Measurements from ENCODE around the gene SGPP1.
"Not testable (repeated sequence)": the region's sequence is repeated elsewhere in the genome, so short reads cannot be mapped to it uniquely, and the experiment has no call there.

The SGPP1 gene, protein sequence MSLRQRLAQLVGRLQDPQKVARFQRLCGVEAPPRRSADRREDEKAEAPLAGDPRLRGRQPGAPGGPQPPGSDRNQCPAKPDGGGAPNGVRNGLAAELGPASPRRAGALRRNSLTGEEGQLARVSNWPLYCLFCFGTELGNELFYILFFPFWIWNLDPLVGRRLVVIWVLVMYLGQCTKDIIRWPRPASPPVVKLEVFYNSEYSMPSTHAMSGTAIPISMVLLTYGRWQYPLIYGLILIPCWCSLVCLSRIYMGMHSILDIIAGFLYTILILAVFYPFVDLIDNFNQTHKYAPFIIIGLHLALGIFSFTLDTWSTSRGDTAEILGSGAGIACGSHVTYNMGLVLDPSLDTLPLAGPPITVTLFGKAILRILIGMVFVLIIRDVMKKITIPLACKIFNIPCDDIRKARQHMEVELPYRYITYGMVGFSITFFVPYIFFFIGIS

DNA sequence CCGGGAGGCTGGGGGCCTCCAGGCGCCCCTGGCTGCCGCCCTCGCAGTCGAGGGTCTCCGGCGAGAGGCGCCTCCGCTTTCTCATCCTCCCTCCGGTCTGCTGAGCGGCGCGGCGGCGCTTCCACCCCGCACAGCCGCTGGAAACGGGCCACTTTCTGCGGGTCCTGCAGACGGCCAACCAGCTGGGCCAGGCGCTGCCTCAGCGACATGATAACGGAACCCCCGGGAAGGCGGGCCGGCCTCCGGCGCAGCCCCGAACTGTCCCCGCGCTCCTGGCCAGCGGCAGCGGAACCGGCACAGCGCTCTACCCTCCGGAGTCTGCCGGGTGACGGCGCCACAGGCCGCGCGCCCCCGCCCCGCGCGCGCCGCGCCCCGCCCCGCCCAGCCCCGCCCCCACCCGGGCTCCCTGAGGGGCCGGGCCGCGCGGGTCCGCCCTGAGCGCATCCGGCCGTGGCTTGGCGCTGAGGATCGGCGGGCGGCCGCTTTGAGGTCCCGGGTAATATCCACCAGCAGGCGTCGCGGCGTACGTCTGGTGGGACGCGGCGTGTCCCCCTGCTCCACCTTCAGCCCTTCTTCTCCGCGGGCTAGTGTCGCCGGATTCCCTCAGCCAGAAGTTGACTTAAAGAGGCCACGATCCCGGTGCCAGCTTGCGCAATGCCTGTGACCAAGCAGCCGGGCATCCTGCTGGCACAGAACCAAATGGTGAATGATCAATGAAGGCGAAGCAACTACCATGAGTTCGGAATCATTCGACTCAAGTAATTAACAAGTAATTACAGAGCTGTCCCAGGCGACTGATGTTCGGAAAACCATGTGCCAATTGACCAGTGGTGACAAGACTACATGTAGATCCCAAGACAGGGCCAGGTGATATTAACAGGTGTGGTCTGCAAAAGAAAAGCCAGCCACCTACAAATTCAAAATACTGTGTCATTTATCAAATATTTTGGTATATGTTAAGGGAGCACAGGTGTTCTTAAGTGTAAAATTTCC lies at the start of gene SGPP1:
Gene SGPP1, minus strand, starts transcription at position 330 of the 993 bp plus-strand sequence. Its CDS starts 121 bp downstream, at position 209.
- peak; percentile 67 for DNase-seq (ENCODE audit: low read depth)

DNA sequence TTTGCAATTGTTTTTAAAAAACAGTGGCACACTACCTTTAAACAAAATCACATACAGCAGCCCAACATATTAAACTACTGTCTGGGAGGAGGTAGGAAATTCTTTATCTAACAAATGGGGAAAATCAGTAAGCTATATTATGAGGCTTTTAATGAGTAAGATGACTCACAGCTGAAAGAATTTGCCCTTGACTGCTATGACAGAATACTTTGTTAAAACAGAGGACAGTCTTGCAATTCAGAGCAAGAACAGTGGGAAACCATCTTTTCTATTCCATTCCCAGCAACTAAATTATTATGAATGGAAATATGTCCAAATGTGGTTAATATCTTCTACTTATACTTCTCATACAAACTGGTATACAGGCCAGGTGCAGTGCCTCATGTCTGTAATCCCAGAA lies 49.2 kb upstream of the SGPP1 start:
- no peak for DNase-seq (ENCODE audit: low read depth)

DNA sequence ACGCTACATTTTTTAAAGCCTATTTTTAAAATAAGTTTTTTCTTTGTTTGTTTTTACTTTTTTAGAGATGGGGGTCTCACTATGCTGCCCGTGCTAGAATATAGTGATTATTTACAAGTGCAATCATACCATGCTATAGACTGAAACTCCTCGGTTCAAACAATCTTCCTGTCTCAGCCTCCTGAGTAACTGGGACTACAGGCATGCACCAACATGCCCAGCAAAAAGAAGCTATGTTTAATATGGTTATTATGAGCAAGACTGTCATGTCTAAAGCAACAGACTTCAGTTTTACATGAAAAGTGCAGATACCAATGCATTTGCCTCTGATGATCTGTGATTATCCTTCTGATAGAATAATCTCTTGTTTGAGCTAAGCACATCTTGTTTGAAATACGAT lies 45.6 kb upstream of the SGPP1 start:
- no peak for DNase-seq (ENCODE audit: low read depth)

DNA sequence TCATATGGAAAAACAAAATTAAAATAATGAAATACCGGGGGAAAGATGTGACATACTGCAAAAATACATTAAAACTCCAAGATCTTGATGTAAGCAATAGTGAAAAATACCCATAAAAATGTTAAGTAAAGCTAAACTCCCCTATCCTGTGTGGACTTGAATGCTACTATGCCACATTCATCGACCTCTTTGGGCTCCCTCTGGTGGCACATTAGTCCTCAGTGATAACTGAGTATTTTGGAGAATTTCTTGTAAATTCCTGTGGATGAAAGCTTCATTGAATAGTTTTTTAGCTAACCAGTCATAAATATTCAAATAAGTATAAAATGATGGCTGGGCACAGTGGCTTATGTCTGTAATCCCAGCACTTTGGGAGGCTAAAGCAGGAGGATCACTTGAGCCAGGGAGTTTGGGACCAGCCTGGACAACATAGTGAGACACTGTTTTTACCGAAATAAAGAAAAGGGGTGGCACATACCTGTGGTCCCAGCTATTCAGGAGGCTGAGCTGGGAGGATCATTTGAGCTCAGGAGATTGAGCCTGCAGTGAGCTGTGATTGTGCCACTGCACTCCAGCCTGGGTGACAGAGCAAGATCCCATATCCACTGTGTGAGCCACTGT lies 42.4 kb upstream of the SGPP1 start:
- peak; percentile 7 for DNase-seq (ENCODE audit: low read depth)

DNA sequence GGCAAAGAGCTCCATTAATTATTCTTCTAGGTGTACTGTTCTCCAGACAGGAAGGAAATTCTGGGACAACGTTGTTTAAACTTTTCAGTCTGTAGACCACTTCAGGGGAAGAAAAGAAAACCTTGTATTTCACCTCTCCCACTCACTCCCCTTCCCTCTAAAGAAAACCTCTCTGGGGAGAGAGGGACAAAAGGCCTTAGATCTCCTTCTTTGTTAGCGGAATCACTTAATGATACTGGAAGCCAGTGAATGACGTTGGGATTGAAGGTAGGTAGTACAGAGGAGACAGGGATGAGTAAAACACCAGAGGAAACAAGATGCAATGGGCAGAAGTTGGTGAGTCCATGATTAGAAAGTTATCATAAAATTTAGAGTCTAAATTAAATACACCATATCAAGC lies 38.7 kb upstream of the SGPP1 start:
- DNase-seq (ENCODE audit: low read depth): no peak

DNA sequence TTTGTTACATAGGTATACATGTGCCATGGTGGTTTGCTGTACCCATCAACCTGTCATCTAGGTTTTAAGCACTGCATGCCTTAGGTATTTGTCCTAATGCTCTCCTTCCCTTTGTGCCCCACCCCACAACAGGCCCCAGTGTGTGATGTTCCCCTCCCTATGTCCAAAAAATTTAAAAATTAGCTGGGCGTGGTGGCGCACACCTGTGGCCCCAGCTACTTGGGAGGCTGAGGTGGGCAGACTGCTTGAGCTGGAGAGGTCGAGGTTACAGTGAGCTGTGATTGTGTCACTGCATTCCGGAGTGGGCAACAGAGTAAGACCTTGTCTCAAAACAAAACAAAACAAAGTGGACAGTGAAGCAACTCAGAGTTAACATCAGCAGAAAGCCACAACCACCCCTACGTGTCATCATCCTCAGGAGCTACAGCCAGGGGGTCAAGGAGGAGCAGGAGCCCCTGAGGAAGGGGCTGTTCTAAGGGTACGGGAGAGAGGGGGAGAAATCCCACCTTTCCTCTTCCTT lies 36.8 kb upstream of the SGPP1 start:
- DNase-seq (ENCODE audit: low read depth): no peak

DNA sequence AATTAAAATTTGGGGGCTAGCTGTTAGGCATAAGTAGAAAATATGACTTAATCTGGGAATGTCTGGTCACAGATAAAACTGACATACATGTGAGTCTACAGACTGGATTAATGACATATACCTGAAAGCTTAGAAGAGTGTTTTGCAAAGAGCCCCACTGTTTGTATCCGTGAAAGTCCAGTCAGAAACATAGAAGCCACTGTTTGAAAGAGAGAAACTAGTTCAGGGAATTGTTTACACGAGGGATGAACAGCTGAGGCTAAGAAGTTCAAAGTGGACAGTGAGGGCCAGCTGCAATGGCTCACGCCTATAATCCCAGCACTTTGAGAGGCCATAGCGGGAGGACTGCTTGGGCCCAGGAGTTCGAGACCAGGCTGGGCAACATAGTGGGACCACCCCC lies 36.2 kb upstream of the SGPP1 start:
- no peak for DNase-seq (ENCODE audit: low read depth)

DNA sequence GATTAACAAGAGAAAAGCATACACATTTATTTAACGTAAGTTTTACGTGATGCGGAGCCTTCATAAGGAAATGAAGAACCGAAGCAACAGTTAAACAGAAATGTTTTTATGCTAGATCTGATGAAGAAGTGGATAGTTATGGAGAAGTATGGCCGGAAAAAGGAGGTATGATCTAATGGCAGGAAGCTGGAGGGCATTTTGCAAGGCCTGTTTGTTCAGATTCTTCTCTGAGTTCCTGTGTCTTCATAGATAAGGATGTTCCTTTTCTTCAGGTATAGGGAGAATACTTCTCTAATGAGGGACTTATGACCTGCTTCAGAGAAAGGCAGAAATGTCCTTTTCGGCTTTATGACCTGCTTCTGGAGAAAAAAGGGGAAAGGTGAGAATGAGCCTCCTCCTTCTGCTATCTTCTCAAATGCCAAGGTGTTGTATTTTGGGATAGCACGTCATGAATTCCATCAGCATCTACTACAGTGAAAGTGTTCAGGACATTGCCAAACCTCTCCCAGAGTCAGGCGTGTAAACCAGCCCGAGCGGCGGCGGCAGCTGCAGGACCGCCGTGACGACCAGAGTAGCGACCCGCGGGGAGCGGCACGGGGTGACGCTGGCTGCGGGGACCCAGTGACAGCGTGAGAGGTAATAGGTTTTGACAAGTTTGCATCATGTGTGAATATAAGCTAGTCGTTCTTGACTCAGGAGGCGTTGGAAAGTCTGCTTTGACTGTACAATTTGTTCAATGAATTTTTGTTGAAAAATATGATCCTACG lies 33.7 kb upstream of the SGPP1 start:
- DNase-seq (ENCODE audit: low read depth): no peak

DNA sequence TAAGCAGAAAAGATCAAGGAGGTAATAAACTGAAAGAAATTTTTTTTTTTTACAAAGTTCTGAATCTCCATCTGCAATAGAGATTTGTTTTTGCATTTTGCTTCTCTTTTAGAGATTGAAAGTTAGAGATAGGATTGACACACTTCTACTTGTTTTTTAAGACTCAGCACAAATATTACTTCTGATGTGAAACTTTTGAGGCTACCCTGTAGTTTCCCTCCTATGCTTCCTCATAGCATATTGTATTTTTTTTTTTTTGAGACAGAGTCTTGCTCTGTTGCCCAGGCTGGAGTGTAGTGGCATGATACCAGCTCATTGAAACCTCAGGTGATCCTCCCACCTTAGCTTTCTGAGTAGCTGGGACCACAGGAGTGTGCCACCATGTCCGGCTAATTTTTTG lies 32.1 kb upstream of the SGPP1 start:
- no peak for DNase-seq (ENCODE audit: low read depth)

DNA sequence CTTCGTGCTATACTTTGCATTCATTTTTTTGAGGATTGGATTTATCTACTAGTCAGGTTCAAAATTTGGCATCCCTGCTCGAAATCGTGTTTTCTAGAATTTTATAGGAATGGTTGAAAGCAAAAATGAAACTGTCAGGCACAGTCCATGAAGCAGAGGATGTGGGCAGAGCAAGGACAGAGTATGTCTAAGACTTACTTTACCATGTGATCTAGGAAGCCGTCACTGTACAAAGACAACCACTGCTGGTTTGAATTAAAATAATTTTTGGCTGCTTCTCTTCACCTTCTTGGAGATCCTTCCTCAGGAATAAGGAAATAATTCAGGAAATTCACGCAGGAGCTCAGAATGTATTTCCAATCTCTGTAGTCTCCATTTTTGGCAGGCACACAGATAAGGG lies 31.6 kb upstream of the SGPP1 start:
- DNase-seq (ENCODE audit: low read depth): no peak

DNA sequence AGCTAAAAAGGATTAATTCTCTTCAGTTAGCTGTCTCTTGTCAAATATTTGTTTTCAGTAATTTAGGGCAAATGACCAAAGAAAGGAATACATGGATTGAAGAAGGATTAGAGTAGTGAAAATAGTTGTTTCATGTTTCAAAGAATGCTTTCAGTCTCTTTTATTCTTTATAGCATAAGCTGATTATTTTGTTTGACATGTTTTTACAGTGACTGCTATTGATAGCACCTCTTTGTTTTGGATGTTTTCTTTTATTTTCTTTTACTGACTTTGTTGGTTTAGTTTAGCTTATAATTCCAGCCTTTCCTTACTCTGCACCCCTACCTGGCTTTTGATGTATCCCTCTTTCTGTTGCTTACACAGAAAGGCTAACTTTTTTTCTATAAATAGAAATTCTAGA lies 29.3 kb upstream of the SGPP1 start:
- no peak for DNase-seq (ENCODE audit: low read depth)

DNA sequence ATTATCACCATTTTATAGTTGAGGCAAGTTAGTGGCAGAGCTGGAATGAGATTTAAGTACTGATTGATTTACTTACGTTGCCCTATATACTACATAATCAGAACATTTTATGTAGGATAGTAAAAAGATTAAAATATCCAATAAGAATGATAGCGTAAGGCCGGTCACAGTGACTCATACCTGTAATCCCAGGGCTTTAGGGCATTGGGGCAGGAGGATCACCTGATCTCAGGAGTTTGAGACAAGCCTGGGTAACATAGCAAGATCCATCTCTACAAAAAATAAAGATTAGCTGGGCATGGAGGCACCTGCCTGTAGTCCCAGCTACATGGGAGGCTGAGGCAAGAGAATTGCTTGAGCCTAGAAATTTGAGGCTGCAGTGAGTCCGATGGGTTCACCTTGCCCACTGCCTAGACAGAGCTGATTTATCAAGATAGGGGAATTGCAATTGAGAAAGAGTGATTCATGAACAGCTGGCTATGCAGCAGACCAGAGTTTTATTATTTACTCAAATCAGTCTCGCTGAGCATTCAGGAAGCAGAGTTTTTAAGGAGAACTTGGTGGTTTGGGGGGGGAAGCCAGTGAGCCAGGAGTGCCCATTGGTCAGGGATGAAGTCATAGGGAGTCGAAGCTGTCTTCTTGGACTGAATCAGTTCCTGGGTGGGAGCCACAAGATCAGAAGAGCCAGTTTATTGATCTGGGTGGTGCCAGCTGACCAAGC lies 24.7 kb upstream of the SGPP1 start:
- DNase-seq (ENCODE audit: low read depth): no peak

DNA sequence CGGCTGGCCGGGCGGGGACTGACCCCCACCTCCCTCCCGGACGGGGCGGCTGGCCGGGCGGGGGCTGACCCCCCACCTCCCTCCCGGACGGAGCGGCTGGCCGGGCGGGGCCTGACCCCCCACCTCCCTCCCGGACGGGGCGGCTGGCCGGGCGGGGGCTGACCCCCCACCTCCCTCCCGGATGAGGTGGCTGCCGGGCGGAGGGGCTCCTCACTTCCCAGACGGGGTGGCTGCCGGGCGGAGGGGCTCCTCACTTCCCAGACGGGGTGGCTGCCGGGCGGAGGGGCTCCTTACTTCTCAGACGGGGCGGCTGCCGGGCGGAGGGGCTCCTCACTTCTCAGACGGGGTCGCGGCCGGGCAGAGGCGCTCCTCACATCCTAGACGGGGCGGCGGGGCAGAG lies 23.2 kb upstream of the SGPP1 start:
- DNase-seq (ENCODE audit: low read depth): not testable (repeated sequence)

DNA sequence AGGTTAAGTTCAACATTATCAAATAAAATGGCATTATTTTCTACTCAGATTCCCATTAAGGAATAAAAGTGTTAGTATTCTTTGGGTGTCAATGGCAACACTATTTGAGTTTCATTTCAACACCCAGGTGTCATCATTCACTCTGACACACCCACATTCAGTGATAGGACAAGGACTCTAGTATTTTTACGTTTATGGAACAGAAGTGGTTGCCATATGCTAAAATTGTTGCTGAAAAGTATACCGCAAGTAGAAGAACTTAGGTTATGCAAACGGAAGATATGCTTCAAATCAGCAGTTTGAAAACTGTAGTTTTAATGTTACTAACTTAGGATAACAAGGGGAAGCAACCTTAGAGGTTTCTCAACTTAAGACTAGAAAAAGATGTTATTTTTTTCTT lies 20.0 kb upstream of the SGPP1 start:
- DNase-seq (ENCODE audit: low read depth): no peak

DNA sequence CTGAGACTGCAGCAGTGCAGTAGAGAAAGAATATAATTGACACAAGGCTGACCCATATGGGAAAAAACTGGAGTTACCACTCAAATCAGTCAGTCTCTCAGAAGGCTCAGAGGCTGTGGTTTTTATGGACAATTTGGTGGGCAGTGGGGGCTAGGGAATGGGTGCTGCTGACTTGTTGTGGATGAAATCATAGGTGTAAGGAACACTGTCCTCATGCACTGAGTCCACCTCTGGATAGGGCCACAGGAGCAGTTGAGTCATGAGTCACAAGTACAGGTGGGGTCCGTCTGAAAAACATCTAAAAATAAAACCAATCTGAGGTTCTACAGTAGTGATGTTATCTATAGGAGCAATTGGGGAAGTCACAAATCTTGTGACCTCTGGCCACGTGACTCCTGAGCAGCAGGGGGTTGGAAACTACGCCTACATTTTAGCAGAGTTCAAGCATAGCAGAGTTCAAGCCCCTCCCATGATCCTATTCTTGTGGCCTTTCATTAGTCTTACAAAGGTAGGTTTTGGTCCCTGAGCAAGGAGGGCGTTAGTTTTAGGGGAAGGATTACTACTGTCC lies 18.1 kb upstream of the SGPP1 start:
- peak; percentile 2 for DNase-seq (ENCODE audit: low read depth)

DNA sequence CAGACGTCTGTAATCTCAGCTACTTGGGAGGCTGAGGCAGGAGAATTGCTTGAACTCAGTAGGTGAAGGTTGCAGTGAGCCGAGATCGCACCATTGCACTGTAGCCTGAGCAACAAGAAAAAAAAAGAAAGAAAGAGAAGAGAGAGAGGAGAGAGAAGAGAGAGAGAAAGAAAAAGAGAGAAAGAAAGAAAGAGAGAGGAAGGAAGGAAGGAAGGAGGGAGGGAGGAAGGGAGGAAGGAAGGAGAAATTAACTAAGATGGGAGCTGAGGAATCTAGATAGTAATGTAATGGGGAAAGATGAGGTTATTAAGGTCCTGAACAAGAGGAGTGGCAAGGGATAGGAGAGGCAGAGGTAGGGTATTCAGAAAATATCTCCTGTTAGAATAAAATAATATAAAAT lies 17.4 kb upstream of the SGPP1 start:
- DNase-seq (ENCODE audit: low read depth): no peak

DNA sequence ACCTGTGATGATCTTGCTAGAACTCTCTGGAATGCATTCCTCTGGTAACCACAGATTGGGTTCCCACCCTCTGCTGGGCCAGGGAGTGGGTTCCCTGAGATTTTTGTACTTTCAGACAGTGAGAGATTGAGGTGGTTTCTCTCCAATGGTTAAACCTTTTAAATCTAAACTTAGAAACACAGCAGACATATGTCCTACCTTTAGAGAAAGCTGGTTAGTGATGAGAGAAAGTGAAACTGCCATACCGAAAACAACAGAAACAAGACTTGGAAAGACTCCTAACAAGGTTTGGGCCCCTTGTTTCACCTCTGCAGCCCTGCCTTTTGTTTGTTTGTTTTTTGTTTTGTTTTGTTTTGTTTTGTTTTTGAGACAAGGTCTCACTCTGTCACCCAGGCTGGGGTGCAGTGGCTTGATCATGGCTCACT lies 9.7 kb upstream of the SGPP1 start:
- no peak for DNase-seq (ENCODE audit: low read depth)

DNA sequence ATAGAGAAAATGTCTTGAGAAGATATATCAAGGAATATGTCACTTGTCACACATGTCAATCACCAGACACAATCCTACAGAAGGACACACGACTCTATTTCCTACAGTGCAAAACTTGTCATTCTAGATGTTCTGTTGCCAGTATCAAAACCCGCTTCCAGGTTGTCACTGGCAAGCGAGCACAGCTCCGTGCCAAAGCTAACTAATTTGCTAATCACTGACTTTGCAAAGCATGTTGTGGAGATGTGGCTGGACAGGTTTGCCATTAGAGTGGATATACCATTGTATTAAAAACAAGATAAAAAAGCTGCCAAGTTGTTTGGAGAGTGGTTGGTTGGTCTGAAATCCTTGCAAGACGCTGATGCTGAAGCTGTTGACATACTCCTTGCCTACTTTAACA lies 7.9 kb upstream of the SGPP1 start:
- DNase-seq (ENCODE audit: low read depth): no peak

DNA sequence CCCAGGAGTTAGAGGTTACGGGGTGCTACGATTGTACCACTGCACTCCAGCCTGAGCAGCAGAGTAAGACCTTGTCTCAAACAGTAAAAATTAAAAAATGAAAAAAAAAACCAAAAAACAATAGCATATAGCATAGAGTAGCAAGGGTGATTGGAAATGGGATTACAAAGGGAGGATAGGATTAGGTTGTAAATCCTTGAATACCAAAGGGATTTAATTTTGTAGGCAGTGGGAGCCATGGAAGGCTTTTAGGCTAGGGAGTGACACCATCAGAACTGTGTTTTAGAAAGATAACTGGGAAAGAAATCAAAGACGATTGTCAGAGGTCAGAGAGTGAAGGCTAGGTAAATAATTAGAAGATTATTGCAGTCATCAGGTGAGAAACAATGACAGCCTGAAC lies 2.8 kb upstream of the SGPP1 start:
- DNase-seq (ENCODE audit: low read depth): no peak

DNA sequence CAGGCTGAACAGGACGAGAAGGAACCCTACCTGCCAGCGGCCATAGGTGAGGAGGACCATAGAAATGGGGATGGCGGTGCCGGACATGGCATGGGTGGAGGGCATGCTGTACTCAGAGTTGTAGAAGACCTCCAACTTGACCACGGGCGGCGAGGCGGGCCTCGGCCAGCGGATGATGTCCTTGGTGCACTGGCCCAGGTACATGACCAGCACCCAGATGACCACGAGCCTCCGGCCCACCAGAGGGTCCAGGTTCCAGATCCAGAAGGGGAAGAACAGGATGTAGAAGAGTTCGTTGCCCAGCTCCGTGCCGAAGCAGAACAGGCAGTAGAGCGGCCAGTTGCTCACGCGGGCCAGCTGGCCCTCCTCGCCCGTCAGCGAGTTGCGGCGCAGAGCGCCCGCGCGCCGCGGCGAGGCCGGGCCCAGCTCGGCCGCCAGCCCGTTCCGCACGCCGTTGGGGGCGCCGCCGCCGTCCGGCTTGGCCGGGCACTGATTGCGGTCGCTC lies 582 bp downstream of the SGPP1 start:
- DNase-seq (ENCODE audit: low read depth): no peak

Measured in T-helper 22 cell (primary cell).